CD14-positive monocyte (primary cell): ENCODE measurements around the gene TSPAN11. TPM values are rescaled to one million over a fixed set of nuclear protein-coding genes. Genes with fewer than 3 reads are reported as not detected.
A peak's percentile ranks its signal among the peaks of the same experiment; 100 is the strongest.

Experiments used
- DNase-seq, 3 donors: peaks; one replicate each; pipeline ENCODE4 v3.0.0-alpha.2; 2011 to 2022
- H2AFZ ChIP-seq: 2 replicates; pipeline ENCODE4 v1.6.0; 2012; ENCODE audit warnings: mild to moderate bottlenecking, low read depth, low read length, inconsistent platforms; ENCODE audit not compliant: insufficient read depth, poor library complexity, severe bottlenecking
- H3K27ac ChIP-seq, 2 donors: 1 replicate in 1 of 2; 2 replicates in 1 of 2; pipeline ENCODE4 v1.5.1; 2012 to 2013; ENCODE audit warnings: low read length in 2 of 2, control low read depth in 1 of 2, inconsistent platforms in 1 of 2, low read depth in 1 of 2, mild to moderate bottlenecking in 1 of 2
- H3K27me3 ChIP-seq, 2 donors: one replicate each; pipeline versions ENCODE4 v1.6.0 to v1.6.1; 2011 to 2013; ENCODE audit warnings: low read length in 2 of 2; ENCODE audit not compliant: control insufficient read depth in 2 of 2, insufficient read depth in 2 of 2
- H3K36me3 ChIP-seq, 2 donors: replicated peaks in 1 of 2; 1 replicate in 1 of 2; 2 replicates in 1 of 2; pipeline versions ENCODE4 v1.5.1 to v1.6.1; 2012 to 2013; ENCODE audit warnings: low read length in 2 of 2, control low read depth in 1 of 2, inconsistent platforms in 1 of 2, mild to moderate bottlenecking in 1 of 2; ENCODE audit not compliant: insufficient read depth in 2 of 2, control insufficient read depth in 1 of 2
- H3K4me1 ChIP-seq, 2 donors: 1 replicate in 1 of 2; 2 replicates in 1 of 2; pipeline versions ENCODE4 v1.5.1 to v1.6.1; 2012 to 2013; ENCODE audit warnings: low read length in 2 of 2, control low read depth in 1 of 2, inconsistent platforms in 1 of 2, mild to moderate bottlenecking in 1 of 2, moderate library complexity in 1 of 2; ENCODE audit not compliant: insufficient read depth in 2 of 2, control insufficient read depth in 1 of 2
- H3K4me2 ChIP-seq: replicated peaks from 2 replicates; pipeline ENCODE3; 2012; ENCODE audit warnings: low read length, moderate library complexity, mild to moderate bottlenecking; ENCODE audit not compliant: poor library complexity, severe bottlenecking; ENCODE audit errors: extremely low read depth
- H3K4me3 ChIP-seq, 3 experiments: fragments of 200-600 bp in 1 of 3; sonication (generic) in 1 of 3; replicated peaks in 1 of 3; 1 replicate in 2 of 3; 2 replicates in 1 of 3; pipeline ENCODE4 v1.5.1; 2011 to 2013; ENCODE audit warnings: low read length in 3 of 3, mild to moderate bottlenecking in 3 of 3, control low read depth in 2 of 3, low read depth in 2 of 3, inconsistent platforms in 1 of 3, moderate library complexity in 1 of 3
- H3K79me2 ChIP-seq: 2 replicates; pipeline ENCODE4 v1.6.0; 2012; ENCODE audit warnings: mild to moderate bottlenecking, control low read depth, inconsistent platforms, low read length, moderate library complexity; ENCODE audit not compliant: insufficient read depth
- H3K9ac ChIP-seq: 2 replicates; pipeline ENCODE4 v1.6.0; 2017; ENCODE audit warnings: low read length, mild to moderate bottlenecking; ENCODE audit not compliant: insufficient read depth, poor library complexity, severe bottlenecking
- H3K9me3 ChIP-seq, 2 donors: replicated peaks in 1 of 2; 1 replicate in 1 of 2; 2 replicates in 1 of 2; pipeline versions ENCODE4 v1.5.1 to v1.6.1; 2012 to 2013; ENCODE audit warnings: low read length in 2 of 2, control low read depth in 1 of 2; ENCODE audit not compliant: control insufficient read depth in 1 of 2, insufficient read depth in 1 of 2
- H4K20me1 ChIP-seq: 2 replicates; pipeline ENCODE4 v1.6.0; 2012; ENCODE audit warnings: mild to moderate bottlenecking, low read length, control low read depth, moderate library complexity; ENCODE audit not compliant: insufficient read depth
- H3K27ac Mint-ChIP-seq, 7 donors: one replicate each; pipeline ENCODE4 v1.8.0; 2020; ENCODE audit warnings: mild to moderate bottlenecking in 7 of 7, mixed read lengths in 7 of 7, moderate library complexity in 6 of 7, inconsistent platforms in 2 of 7
- H3K27me3 Mint-ChIP-seq, 3 donors: one replicate each; pipeline ENCODE4 v1.8.0; 2021 to 2022; ENCODE audit warnings: low read depth in 3 of 3, mild to moderate bottlenecking in 3 of 3, mixed read lengths in 3 of 3, moderate library complexity in 3 of 3, inconsistent platforms in 1 of 3
- H3K36me3 Mint-ChIP-seq, 2 donors: one replicate each; pipeline ENCODE4 v1.8.0; 2020; ENCODE audit warnings: mixed read lengths in 2 of 2, inconsistent platforms in 1 of 2, mild to moderate bottlenecking in 1 of 2
- H3K4me1 Mint-ChIP-seq: one replicate; pipeline ENCODE4 v1.8.0; 2020; ENCODE audit warnings: mild to moderate bottlenecking, mixed read lengths
- H3K4me3 Mint-ChIP-seq, 2 donors: one replicate each; pipeline ENCODE4 v1.8.0; 2020; ENCODE audit warnings: mild to moderate bottlenecking in 2 of 2, mixed read lengths in 2 of 2, moderate library complexity in 1 of 2
- H3K9me3 Mint-ChIP-seq, 7 donors: one replicate each; pipeline ENCODE4 v1.8.0; 2020 to 2022; ENCODE audit warnings: mixed read lengths in 7 of 7, mild to moderate bottlenecking in 6 of 7, moderate library complexity in 6 of 7, inconsistent platforms in 2 of 7
- CTCF ChIP-seq: fragments of 200-600 bp; IDR thresholded peaks from one replicate; pipeline ENCODE4 v1.8.0; 2022; ENCODE audit warnings: antibody characterized with exemption, mild to moderate bottlenecking
- WGBS: methylation state at CpG from one replicate; pipeline ENCODE4 v1.1.5; 2013; ENCODE audit warnings: missing lambda C conversion rate; ENCODE audit not compliant: insufficient coverage; 5-methylcytosine and 5-hydroxymethylcytosine counted together
- intact Hi-C, 2 donors: fragments of 100-400 bp; cut with micrococcal nuclease; formaldehyde crosslinking; loops; one replicate each; pipeline versions ENCODE4 v1.15.0 to v1.15.1; 2023
- polyA plus RNA-seq, 3 donors: library from polyadenylated mRNA; depleted of rRNA in 1 of 3; unstranded in 2 of 3; stranded (reverse) in 1 of 3; fragments of 300-500 nt in 2 of 3; fragments of >200 nt in 1 of 3; fragmentation: Illumina TruSeq in 2 of 3; gene quantifications; 1 replicate in 2 of 3; 2 replicates in 1 of 3; pipeline ENCODE4 v1.2.3, GENCODE V29; 2012 to 2021

TSPAN11 gene
- polyA plus RNA-seq, 3 donors: not detected

GRCh38 chr12:30925607-30926242 is 823 bp upstream of the TSPAN11 start:
- H3K4me3 ChIP-seq: no peak overlapping the region
- H3K9me3 ChIP-seq: peaks cover 0 to 5% of the 10 kb centered on the region in 2 donors
- no peaks in the 10 kb centered on the region for H4K20me1 ChIP-seq
- peak overlapping the region in 1 of 2 donors; percentile 65 for H3K4me3 Mint-ChIP-seq
- no peaks in the 10 kb centered on the region for H3K79me2 ChIP-seq
- TF ChIP-seq CTCF: no peak
- no peak overlapping the region for H2AFZ ChIP-seq
- peaks cover 0 to 9% (median 4%) of the 10 kb centered on the region in 7 donors for H3K9me3 Mint-ChIP-seq
- DNase-seq: no peak
- H3K4me1 Mint-ChIP-seq: peaks cover 2% of the 10 kb centered on the region
- intact Hi-C loops: no loop called here
- no peak overlapping the region for H3K4me2 ChIP-seq
- no peaks in the 10 kb centered on the region for H3K4me1 ChIP-seq
- H3K27me3 Mint-ChIP-seq: peaks cover 42 to 57% (median 49%) of the 10 kb centered on the region in 3 donors
- H3K36me3 ChIP-seq: no peaks in the 10 kb centered on the region
- H3K27ac ChIP-seq: no peak overlapping the region
- H3K9ac ChIP-seq: no peak overlapping the region
- H3K27ac Mint-ChIP-seq: no peak overlapping the region
- H3K36me3 Mint-ChIP-seq: no peaks in the 10 kb centered on the region
- whole genome bisulfite sequencing: 73% methylated on average over 9 of the region's 11 CpGs
- peaks cover 30 to 42% of the 10 kb centered on the region in 2 donors for H3K27me3 ChIP-seq

- no peaks in the 10 kb centered on the region for H3K4me1 ChIP-seq
- Mint-ChIP-seq H3K36me3 (no peaks in the 10 kb centered on the region), H3K27ac (no peak overlapping the region), H3K4me3 (peak overlapping the region in 1 of 2 donors; percentile 79), H3K27me3 (peaks cover 42 to 57% (median 46%) of the 10 kb centered on the region in 3 donors), H3K4me1 (peaks cover 2% of the 10 kb centered on the region), H3K9me3 (peaks cover 0 to 9% (median 4%) of the 10 kb centered on the region in 7 donors)
- H3K4me3 ChIP-seq: no peak overlapping the region
- H3K27me3 ChIP-seq: peaks cover 30 to 42% of the 10 kb centered on the region in 2 donors
- no peak overlapping the region for H3K4me2 ChIP-seq
- H3K9me3 ChIP-seq: peaks cover 0 to 5% of the 10 kb centered on the region in 2 donors
- H3K9ac ChIP-seq: no peak overlapping the region
- no peak overlapping the region for H3K27ac ChIP-seq
- no peak overlapping the region for H2AFZ ChIP-seq
- no peaks in the 10 kb centered on the region for H3K79me2 ChIP-seq
- intact Hi-C loops: no loop called here
- no peak for DNase-seq
- H4K20me1 ChIP-seq: no peaks in the 10 kb centered on the region
- H3K36me3 ChIP-seq: no peaks in the 10 kb centered on the region
- WGBS: 87% methylated on average over 7 of the region's 7 CpGs
- TF ChIP-seq CTCF: no peak
Measured at GRCh38 chr12:30927222-30927611, 669 bp downstream of the TSPAN11 start.
